OCI-LY3 (cell line): Measurements from ENCODE around the gene CDHR3.

Source experiments
- H2AFZ ChIP-seq: fragments of 200-600, 300-600 bp; shearing (Covaris generic); 2 replicates; pipeline ENCODE4 v1.6.0; 2014; ENCODE audit warnings: antibody characterized with exemption, low read depth, low read length
- H3K27ac ChIP-seq: fragments of 200-600, 300-600 bp; sonication (generic); 2 replicates; pipeline ENCODE4 v1.5.1; 2014; ENCODE audit warnings: mild to moderate bottlenecking, low read length, moderate library complexity, mixed read lengths
- H3K27me3 ChIP-seq: fragments of 200-600, 300-600 bp; sonication (generic); 2 replicates; pipeline ENCODE4 v1.6.1; 2014; ENCODE audit warnings: low read depth, low read length, mixed read lengths
- H3K36me3 ChIP-seq: fragments of 200-600, 300-600 bp; sonication (generic); replicated peaks from 2 replicates; pipeline ENCODE3; 2014; ENCODE audit warnings: low read depth, low read length, mixed read lengths
- H3K4me1 ChIP-seq: fragments of 300-600, 200-600 bp; sonication (generic); 2 replicates; pipeline ENCODE4 v1.6.1; 2014; ENCODE audit warnings: low read length, mixed read lengths
- H3K4me2 ChIP-seq: fragments of 200-600, 300-600 bp; sonication (generic); 2 replicates; pipeline ENCODE4 v1.6.1; 2014; ENCODE audit warnings: low read length, mixed read lengths
- H3K4me3 ChIP-seq: fragments of 300-600, 200-600 bp; sonication (generic); 2 replicates; pipeline ENCODE4 v1.5.1; 2014; ENCODE audit warnings: antibody characterized with exemption, mild to moderate bottlenecking, low read length, moderate library complexity
- H3K79me2 ChIP-seq: fragments of 300-600, 200-600 bp; shearing (Covaris generic); 2 replicates; pipeline ENCODE4 v1.6.1; 2014; ENCODE audit warnings: mild to moderate bottlenecking, low read length, mixed read lengths
- H3K9ac ChIP-seq: fragments of 300-600, 200-600 bp; shearing (Covaris generic); 2 replicates; pipeline ENCODE4 v1.6.0; 2014; ENCODE audit warnings: mild to moderate bottlenecking, low read length, moderate library complexity
- H3K9me3 ChIP-seq: fragments of 200-600, 300-600 bp; shearing (Covaris generic); 2 replicates; pipeline ENCODE4 v1.6.1; 2014; ENCODE audit warnings: low read length, mixed read lengths; ENCODE audit not compliant: insufficient read depth
- H4K20me1 ChIP-seq: fragments of 200-600, 300-600 bp; sonication (generic); 2 replicates; pipeline ENCODE4 v1.6.1; 2016; ENCODE audit warnings: low read length, mixed read lengths; ENCODE audit not compliant: insufficient read depth
- EZH2phosphoT487 ChIP-seq: fragments of 200-600 bp; shearing (Covaris generic); IDR thresholded peaks from 2 replicates; pipeline ENCODE4 v1.6.1; 2018; ENCODE audit warnings: antibody characterized with exemption, mixed run types, low read depth
- TF ChIP-seq, protein P1 (sequence below): fragments of 200-600, 300-600 bp; sonication (generic); IDR thresholded peaks from 2 replicates; pipeline ENCODE4 v1.5.1; 2014; ENCODE audit warnings: antibody characterized with exemption, low read length, low read depth

CDHR3 gene

DNA sequence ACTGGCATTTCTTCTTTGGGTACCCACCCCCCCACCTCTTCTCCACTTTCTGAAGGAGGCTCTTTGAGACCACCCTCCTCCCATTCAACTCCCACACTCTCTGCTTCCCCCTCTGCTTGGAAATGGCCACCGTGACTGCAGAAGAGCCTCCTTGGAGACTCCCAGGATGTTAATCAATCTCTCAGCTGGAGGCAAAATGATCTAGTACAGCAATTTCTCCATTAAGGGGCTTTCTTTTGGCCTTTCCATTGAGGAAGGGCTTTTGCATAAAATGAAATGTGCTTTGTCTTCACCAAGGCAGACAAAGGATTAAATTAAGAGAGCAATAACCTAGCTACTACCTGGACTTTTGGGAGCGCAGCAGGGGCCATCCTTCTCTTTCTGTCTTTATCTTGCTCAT, 26.1 kb downstream of the CDHR3 start:
- no peaks in the 10 kb centered on the region for H3K79me2 ChIP-seq
- no peaks in the 10 kb centered on the region for H4K20me1 ChIP-seq
- H3K4me3 ChIP-seq: no peak overlapping the region
- H3K27ac ChIP-seq: no peak overlapping the region
- no peak for TF ChIP-seq EZH2phosphoT487
- TF ChIP-seq, protein P1, sequence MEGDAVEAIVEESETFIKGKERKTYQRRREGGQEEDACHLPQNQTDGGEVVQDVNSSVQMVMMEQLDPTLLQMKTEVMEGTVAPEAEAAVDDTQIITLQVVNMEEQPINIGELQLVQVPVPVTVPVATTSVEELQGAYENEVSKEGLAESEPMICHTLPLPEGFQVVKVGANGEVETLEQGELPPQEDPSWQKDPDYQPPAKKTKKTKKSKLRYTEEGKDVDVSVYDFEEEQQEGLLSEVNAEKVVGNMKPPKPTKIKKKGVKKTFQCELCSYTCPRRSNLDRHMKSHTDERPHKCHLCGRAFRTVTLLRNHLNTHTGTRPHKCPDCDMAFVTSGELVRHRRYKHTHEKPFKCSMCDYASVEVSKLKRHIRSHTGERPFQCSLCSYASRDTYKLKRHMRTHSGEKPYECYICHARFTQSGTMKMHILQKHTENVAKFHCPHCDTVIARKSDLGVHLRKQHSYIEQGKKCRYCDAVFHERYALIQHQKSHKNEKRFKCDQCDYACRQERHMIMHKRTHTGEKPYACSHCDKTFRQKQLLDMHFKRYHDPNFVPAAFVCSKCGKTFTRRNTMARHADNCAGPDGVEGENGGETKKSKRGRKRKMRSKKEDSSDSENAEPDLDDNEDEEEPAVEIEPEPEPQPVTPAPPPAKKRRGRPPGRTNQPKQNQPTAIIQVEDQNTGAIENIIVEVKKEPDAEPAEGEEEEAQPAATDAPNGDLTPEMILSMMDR: no peak
- H3K4me1 ChIP-seq: no peaks in the 10 kb centered on the region
- peaks cover 52% of the 10 kb centered on the region for H3K27me3 ChIP-seq
- H3K4me2 ChIP-seq: no peak overlapping the region
- H3K36me3 ChIP-seq: no peaks in the 10 kb centered on the region
- no peak overlapping the region for H2AFZ ChIP-seq
- no peak overlapping the region for H3K9ac ChIP-seq
- H3K9me3 ChIP-seq: no peaks in the 10 kb centered on the region

DNA sequence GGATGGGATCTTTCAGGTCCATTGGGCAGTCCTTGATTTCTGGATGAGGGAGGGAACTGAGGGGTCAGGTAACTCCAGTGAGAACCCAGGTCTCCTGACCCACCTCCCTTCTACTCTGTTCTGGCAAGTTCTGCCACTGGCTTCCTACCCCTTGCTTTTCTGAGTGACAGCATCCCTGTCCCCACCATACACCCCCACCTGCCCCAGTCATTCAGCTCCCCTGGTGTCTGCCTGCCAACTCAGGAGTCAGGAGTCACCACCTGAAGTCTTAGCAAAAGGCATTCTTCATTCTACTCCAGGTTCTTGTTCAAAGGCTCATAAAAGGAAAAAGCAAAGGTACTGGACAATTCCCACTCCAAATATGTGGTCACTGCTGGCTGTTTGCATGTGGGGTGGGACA, 26.6 kb downstream of the CDHR3 start:
- no peak overlapping the region for H2AFZ ChIP-seq
- H3K4me3 ChIP-seq: no peak overlapping the region
- H3K9me3 ChIP-seq: no peaks in the 10 kb centered on the region
- no peak overlapping the region for H3K4me2 ChIP-seq
- peaks cover 52% of the 10 kb centered on the region for H3K27me3 ChIP-seq
- H3K79me2 ChIP-seq: no peaks in the 10 kb centered on the region
- no peak for TF ChIP-seq EZH2phosphoT487
- TF ChIP-seq, protein P1: no peak
- no peaks in the 10 kb centered on the region for H4K20me1 ChIP-seq
- H3K36me3 ChIP-seq: no peaks in the 10 kb centered on the region
- no peak overlapping the region for H3K9ac ChIP-seq
- no peaks in the 10 kb centered on the region for H3K4me1 ChIP-seq
- no peak overlapping the region for H3K27ac ChIP-seq

DNA sequence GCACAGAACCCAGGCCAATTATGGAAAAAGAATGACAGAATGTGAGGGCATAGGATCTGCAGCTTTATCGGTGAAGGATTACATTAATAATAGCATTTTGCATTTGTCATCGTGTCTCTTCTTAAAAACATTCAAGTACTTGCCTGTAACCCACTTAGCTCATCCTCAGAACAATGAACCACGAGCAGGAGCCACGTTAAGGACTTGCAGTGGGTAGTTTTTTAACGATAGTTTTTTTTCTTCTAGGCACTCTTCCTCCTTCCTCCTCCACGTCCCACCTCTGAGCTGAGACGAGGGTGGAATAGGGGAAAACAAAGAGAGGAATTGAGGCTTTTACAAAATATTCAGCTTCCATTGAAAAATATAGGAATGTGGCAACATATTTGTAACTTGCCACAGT, 27.1 kb downstream of the CDHR3 start:
- no peaks in the 10 kb centered on the region for H4K20me1 ChIP-seq
- H3K4me2 ChIP-seq: no peak overlapping the region
- H3K9ac ChIP-seq: no peak overlapping the region
- no peaks in the 10 kb centered on the region for H3K79me2 ChIP-seq
- no peak for TF ChIP-seq EZH2phosphoT487
- no peaks in the 10 kb centered on the region for H3K4me1 ChIP-seq
- H3K9me3 ChIP-seq: no peaks in the 10 kb centered on the region
- H3K27me3 ChIP-seq: peaks cover 52% of the 10 kb centered on the region
- H3K4me3 ChIP-seq: no peak overlapping the region
- H3K27ac ChIP-seq: no peak overlapping the region
- no peaks in the 10 kb centered on the region for H3K36me3 ChIP-seq
- H2AFZ ChIP-seq: no peak overlapping the region

DNA sequence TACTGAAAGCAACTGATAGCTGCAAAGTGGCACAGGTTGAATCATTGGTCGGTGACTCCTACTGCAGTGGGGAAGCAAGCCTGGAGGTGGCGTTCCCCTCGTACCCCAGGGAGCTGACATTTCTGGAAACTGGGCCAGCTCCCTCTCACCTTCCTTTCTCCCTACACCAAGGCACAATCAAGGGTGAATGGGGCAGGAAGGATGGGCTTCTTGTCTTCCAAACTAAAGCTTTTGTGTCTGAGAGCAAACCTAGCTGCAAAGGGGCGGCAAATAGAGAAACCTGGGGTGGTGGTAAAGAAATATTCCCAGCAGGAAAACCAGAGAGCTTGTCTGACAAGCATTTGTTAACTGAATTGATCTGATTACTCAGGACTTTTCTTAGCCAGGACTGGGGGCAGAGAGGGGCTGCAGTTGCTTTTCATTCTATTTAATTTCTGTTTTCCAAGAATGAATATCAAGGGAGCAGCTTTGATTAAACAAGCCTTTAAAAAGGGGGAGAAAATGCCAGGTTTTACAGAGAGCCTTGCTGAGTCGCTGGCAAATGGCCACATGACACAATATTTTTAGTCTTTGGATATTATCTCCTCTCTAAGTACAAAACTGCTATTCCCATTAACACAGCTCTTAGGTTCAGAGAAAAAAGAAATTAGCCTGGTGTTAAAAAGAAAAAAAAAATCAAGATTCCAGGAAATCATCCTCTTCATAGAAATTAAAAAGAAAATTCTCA, 27.8 kb downstream of the CDHR3 start:
- no peaks in the 10 kb centered on the region for H3K4me1 ChIP-seq
- no peaks in the 10 kb centered on the region for H4K20me1 ChIP-seq
- H3K4me2 ChIP-seq: no peak overlapping the region
- H3K27me3 ChIP-seq: peaks cover 48% of the 10 kb centered on the region
- H3K9me3 ChIP-seq: no peaks in the 10 kb centered on the region
- TF ChIP-seq, protein P1: no peak
- TF ChIP-seq EZH2phosphoT487: no peak
- no peaks in the 10 kb centered on the region for H3K79me2 ChIP-seq
- no peak overlapping the region for H3K4me3 ChIP-seq
- H3K36me3 ChIP-seq: no peaks in the 10 kb centered on the region
- H3K27ac ChIP-seq: no peak overlapping the region
- H3K9ac ChIP-seq: no peak overlapping the region
- no peak overlapping the region for H2AFZ ChIP-seq
